Measurements from ENCODE around the gene SLX4IP. TPM values are rescaled to one million over a fixed set of nuclear protein-coding genes. Genes with fewer than 3 reads are reported as not detected.

Gene SLX4IP
- total RNA-seq, 2 experiments from 2014 or later: 1.6 to 1.8 TPM

GRCh38 chr20:10488534-10488933, 53.4 kb downstream of the SLX4IP start:
- Mint-ChIP-seq H3K27me3 (no peaks in the 10 kb centered on the region), H3K27ac (no peak overlapping the region), H3K36me3 (ENCODE audit: low read depth) (no peaks in the 10 kb centered on the region), H3K9me3 (no peaks in the 10 kb centered on the region), H3K4me1 (ENCODE audit: low read depth) (no peaks in the 10 kb centered on the region), H3K4me3 (no peak overlapping the region)
- no peak for TF ChIP-seq CTCF (IDR thresholded peaks at IDR 0.05)
- intact Hi-C loops (cut with DNase I, micrococcal nuclease): loop anchor here in 1 of 2 experiments (5.0 kb wide), 1 partner anchor 34 kb away; no protein-coding TSS in a partner anchor
- Histone ChIP-seq H3K4me1 (ENCODE audit: insufficient read depth, low read length) (no peaks in the 10 kb centered on the region), H3K4me3 (ENCODE audit: low read length) (no peak overlapping the region), H3K27ac (ENCODE audit: low read depth in 1 of 2, low read length in 2 of 2) (no peak overlapping the region), H3K9me3 (ENCODE audit: control insufficient read depth in 1 of 2, insufficient read depth in 1 of 2, low read length in 2 of 2) (no peaks in the 10 kb centered on the region), H3K36me3 (ENCODE audit: insufficient read depth, low read length) (no peaks in the 10 kb centered on the region), H3K27me3 (ENCODE audit: control insufficient read depth in 1 of 2, insufficient read depth in 2 of 2, low read length in 2 of 2) (no peaks in the 10 kb centered on the region)
- ChIA-PET POLR2A (interaction anchor here (1.4 kb wide), 1 partner anchor 10 kb away, joined by 3 read pairs; no protein-coding TSS in a partner anchor), CTCF (no interaction called here)
- ATAC-seq (ENCODE audit: poor library complexity) (no peak), DNase-seq (peak in 2 of 14 experiments; percentile 29 to 48)

GRCh38 chr20:10489853-10490252, 54.7 kb downstream of the SLX4IP start:
- intact Hi-C loops (cut with DNase I, micrococcal nuclease): loop anchor here in 1 of 2 experiments (5.0 kb wide), 1 partner anchor 32 kb away; no protein-coding TSS in a partner anchor
- H3K36me3 Mint-ChIP-seq (ENCODE audit: low read depth): no peaks in the 10 kb centered on the region
- POLR2A ChIA-PET: no interaction called here

GRCh38 chr20:10490257-10490656, 55.2 kb downstream of the SLX4IP start:
- no peaks in the 10 kb centered on the region for H3K9me3 ChIP-seq (ENCODE audit: control insufficient read depth in 1 of 2, insufficient read depth in 1 of 2, low read length in 2 of 2)
- H3K27ac Mint-ChIP-seq: no peak overlapping the region
- ATAC-seq (ENCODE audit: poor library complexity) (no peak), DNase-seq (no peak)
- peaks cover 8% of the 10 kb centered on the region for H3K4me1 Mint-ChIP-seq (ENCODE audit: low read depth)
- no peaks in the 10 kb centered on the region for H3K36me3 Mint-ChIP-seq (ENCODE audit: low read depth)
- no peak for TF ChIP-seq CTCF (IDR thresholded peaks at IDR 0.05)
- no peak overlapping the region for H3K4me3 ChIP-seq (ENCODE audit: low read length)
- intact Hi-C loops (cut with DNase I, micrococcal nuclease): no loop called here
- ChIA-PET POLR2A (no interaction called here), CTCF (no interaction called here)
- H3K4me1 ChIP-seq (ENCODE audit: insufficient read depth, low read length): no peaks in the 10 kb centered on the region
- H3K27me3 Mint-ChIP-seq: no peaks in the 10 kb centered on the region
- H3K9me3 Mint-ChIP-seq: no peaks in the 10 kb centered on the region
- no peak overlapping the region for H3K4me3 Mint-ChIP-seq
- no peaks in the 10 kb centered on the region for H3K27me3 ChIP-seq (ENCODE audit: control insufficient read depth in 1 of 2, insufficient read depth in 2 of 2, low read length in 2 of 2)
- H3K36me3 ChIP-seq (ENCODE audit: insufficient read depth, low read length): no peaks in the 10 kb centered on the region
- no peak overlapping the region for H3K27ac ChIP-seq (ENCODE audit: low read depth in 1 of 2, low read length in 2 of 2)

More at GRCh38 chr20:10489853-10490252, 54.7 kb downstream of the SLX4IP start:
- DNase-seq: no peak
- H3K36me3 ChIP-seq (ENCODE audit: insufficient read depth, low read length): no peaks in the 10 kb centered on the region
- H3K27me3 ChIP-seq (ENCODE audit: control insufficient read depth in 1 of 2, insufficient read depth in 2 of 2, low read length in 2 of 2): no peaks in the 10 kb centered on the region
- Mint-ChIP-seq H3K4me1 (ENCODE audit: low read depth) (peaks cover 4% of the 10 kb centered on the region), H3K27ac (no peak overlapping the region), H3K4me3 (no peak overlapping the region), H3K9me3 (no peaks in the 10 kb centered on the region), H3K27me3 (no peaks in the 10 kb centered on the region)
- H3K4me1 ChIP-seq (ENCODE audit: insufficient read depth, low read length): no peaks in the 10 kb centered on the region
- TF ChIP-seq CTCF (IDR thresholded peaks at IDR 0.05): no peak
- no peak overlapping the region for H3K27ac ChIP-seq (ENCODE audit: low read depth in 1 of 2, low read length in 2 of 2)
- H3K4me3 ChIP-seq (ENCODE audit: low read length): no peak overlapping the region
- no peak for ATAC-seq (ENCODE audit: poor library complexity)
- CTCF ChIA-PET: no interaction called here
- H3K9me3 ChIP-seq (ENCODE audit: control insufficient read depth in 1 of 2, insufficient read depth in 1 of 2, low read length in 2 of 2): no peaks in the 10 kb centered on the region

Data from CD4-positive, alpha-beta T cell (primary cell).